Mucosa of gallbladder (tissue), 1 donor: ENCODE data around the gene CHST8. TPM values are rescaled to one million over a fixed set of nuclear protein-coding genes. Genes with fewer than 3 reads are reported as not detected.
A peak's percentile ranks its signal among the peaks of the same experiment; 100 is the strongest.

Experiments used
- DNase-seq: peaks from one replicate; pipeline ENCODE4 v3.0.0-alpha.2; 2020; ENCODE audit warnings: low spot score
- total RNA-seq: library from RNA; stranded (reverse); gene quantifications from one replicate; pipeline ENCODE4 v1.2.1, GENCODE V29; 2021
- donor health status: DM: no; HTN: no; CAD: no.

CHST8 gene
- total RNA-seq, 1 donor from 2014 or later: 9.9 TPM

- DNase-seq: no peak
Measured at GRCh38 chr19:33673258-33673875, 51.6 kb downstream of the CHST8 start.

- DNase-seq: no peak
Measured at GRCh38 chr19:33673996-33674625, 52.4 kb downstream of the CHST8 start.

- no peak for DNase-seq
Measured at GRCh38 chr19:33674626-33675367, 53.0 kb downstream of the CHST8 start.

GRCh38 chr19:33675501-33676124 lies 53.9 kb downstream of the CHST8 start:
- peak; percentile 16 for DNase-seq

GRCh38 chr19:33676999-33677665 lies 55.4 kb downstream of the CHST8 start:
- DNase-seq: no peak

GRCh38 chr19:33677745-33678426 lies 56.1 kb downstream of the CHST8 start:
- no peak for DNase-seq

- DNase-seq: no peak
Measured at GRCh38 chr19:33678796-33679585, 57.2 kb downstream of the CHST8 start.

- DNase-seq: no peak
Measured at GRCh38 chr19:33679696-33680095, 57.9 kb downstream of the CHST8 start.

GRCh38 chr19:33681081-33681680 lies 59.4 kb downstream of the CHST8 start:
- no peak for DNase-seq

GRCh38 chr19:33683881-33684537 lies 62.3 kb downstream of the CHST8 start:
- DNase-seq: peak; percentile 43

- DNase-seq: no peak
Measured at GRCh38 chr19:33684538-33685232, 62.9 kb downstream of the CHST8 start.

GRCh38 chr19:33685541-33685940 lies 63.8 kb downstream of the CHST8 start:
- no peak for DNase-seq

- DNase-seq: no peak
Measured at GRCh38 chr19:33686262-33686661, 64.5 kb downstream of the CHST8 start.

GRCh38 chr19:33686687-33687480 lies 65.1 kb downstream of the CHST8 start:
- DNase-seq: no peak

- no peak for DNase-seq
Measured at GRCh38 chr19:33687481-33688170, 65.9 kb downstream of the CHST8 start.

- DNase-seq: no peak
Measured at GRCh38 chr19:33688171-33688992, 66.6 kb downstream of the CHST8 start.
